GM18502 (cell line): ENCODE results near the gene USP9X.
"Not testable (repeated sequence)": the region's sequence is repeated elsewhere in the genome, so short reads cannot be mapped to it uniquely, and the experiment has no call there.

Source experiments
- ATAC-seq: cut with Tn5 transposase; IDR thresholded peaks from one replicate; pipeline ENCODE4 v1.9.1; 2021; ENCODE audit warnings: mild to moderate bottlenecking; ENCODE audit not compliant: unreplicated experiment, poor library complexity

Gene USP9X

DNA sequence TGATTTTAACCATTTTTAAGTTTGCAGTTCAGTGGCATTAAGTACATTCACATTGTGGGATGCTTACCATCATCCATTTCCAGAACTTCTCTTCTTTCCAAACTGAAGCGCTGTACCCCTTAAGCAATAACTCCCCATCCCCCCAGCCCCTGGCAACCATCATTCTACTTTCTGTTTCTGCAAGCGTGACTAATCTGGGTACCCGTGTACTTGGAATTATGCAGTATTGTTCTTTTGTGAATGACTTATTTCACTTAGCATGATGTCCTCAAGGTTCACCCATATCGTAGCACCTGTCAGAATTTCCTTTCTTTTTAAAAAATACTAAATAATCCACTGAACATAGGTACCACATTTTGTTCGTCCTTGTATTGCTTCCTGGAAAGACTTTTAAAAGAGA is 32.9 kb downstream of the USP9X start:
- no peak for ATAC-seq

DNA sequence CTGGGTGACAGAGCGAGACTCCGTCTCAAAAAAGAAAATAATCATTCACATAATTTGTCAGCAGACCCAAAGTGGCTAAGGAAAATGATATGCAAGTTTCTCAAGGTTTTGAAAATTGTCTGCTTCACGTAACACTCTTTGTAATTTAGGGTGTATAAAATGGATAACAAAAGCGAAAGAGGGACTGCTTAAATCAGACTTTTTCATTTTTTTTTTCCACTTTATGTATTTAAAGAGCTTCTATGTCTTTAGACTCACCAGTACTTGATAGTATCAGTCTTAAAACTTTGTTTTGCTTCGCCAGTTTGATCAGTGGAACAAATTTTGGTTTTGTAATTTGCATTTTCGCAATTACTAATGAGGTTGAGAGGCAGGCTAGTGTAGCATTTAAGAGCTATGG is 34.6 kb downstream of the USP9X start:
- ATAC-seq = no peak

DNA sequence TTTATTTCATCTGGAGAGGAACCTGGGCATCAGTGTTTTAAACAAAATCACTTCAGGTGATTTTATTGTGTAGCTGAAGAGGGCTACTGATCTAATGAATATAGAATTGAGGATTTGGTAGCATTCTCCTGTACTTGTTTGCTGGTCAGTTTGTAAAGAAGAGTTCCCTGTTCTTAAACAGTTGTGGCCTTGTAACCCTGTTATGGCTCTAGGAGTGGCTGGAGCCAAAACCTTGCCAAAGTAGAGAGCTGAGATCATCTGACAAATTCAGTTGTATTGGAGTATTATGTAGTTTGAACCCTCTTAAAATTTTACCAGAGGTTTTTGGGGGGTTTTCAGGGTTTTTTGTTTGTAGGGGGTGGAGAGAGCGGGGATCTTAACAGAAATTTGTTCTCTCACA is 36.5 kb downstream of the USP9X start:
- no peak for ATAC-seq

DNA sequence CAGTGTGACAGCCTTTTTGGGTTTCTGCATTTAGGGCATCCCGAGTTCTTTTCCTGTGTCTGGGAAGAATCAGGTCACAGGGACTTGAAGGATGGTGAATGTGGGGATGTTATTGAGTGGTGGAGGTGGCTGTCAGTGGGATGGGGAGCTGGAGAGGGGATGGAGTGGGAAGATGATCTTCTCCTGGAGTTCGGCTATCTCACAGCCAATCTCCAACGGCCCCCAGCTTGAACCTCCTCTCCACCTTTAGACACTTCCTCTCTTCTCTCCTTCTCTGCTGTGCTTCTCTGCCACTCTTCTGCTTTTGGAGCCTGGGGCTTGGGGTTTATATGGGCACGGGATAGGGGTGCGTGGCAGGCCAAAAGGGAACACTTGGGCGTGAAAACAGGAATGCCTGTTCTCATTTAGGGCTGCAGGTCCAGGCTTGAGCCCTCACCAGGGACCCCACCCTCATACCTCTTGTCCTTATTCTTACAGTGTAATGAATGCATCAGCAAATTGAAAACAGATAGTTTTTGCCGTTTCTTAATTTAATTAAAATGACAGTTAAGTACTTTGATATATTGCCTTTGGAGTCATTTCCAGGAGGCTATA is 37.5 kb downstream of the USP9X start:
- ATAC-seq = no peak

DNA sequence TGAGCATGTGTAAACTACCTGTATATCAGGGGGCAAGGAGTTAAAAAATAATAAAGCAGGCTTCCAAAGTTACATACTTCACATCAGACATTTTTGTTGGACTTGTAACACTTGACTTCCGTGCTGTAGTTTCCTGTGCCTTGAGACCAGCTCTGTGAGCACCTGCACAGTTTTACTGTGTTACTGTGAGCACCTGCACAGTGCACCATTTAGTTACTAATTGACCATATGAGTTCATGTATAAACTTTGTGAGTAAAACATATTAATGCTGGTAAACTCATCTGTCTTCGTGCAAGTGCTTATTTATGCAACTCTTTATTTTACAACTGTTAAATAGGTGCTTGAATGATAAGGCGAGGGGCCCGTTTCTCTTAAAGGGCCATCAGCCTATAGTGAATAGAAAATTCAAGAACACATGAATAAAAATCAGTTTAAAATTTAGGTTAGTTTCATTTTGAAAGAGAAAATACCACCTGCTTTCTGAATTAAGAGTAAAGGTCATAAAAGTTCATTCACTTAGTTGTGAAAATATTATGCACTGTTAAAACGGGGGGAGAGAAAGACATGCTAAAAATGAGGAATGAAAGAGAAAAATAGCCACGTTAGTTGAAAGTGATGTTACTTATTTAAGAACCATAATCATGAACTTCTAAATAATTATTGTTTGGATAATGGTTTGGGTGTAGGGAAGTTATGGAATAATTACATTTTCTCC is 42.4 kb downstream of the USP9X start:
- no peak for ATAC-seq

DNA sequence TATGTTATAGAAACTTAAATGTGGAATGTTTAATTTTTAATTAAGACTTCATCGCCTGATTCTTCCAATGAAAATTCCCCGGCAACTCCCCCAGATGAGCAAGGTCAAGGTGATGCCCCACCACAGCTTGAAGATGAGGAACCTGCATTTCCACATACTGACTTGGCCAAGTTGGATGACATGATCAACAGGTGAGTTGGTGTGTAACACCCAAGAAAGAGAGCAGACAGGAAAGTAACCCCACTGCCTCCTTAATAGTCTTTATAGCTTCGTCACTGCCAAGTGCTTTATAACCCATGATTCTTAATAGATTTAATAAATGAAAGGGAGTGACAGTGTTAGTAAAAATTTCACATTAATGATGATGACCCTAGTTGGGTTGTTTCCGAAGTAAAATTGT is 43.7 kb downstream of the USP9X start:
- no peak for ATAC-seq

DNA sequence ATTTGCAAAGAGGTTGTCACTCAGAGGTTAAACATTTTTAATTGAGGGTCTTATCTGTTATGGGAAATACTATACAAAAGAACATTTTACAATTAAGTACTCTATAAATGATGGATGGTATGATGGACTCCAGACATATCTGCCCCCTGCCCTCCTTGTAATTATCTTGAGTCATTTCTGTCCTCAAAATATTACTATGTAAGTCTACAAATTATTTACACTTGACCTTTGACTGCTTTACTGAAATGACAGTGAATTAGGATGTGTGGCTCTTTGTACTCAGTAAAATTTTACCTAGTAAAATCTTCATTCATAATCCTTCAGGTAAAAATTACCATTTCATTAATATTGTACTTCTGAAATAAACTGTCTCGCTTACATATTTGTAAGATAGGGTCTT is 46.5 kb downstream of the USP9X start:
- no peak for ATAC-seq

DNA sequence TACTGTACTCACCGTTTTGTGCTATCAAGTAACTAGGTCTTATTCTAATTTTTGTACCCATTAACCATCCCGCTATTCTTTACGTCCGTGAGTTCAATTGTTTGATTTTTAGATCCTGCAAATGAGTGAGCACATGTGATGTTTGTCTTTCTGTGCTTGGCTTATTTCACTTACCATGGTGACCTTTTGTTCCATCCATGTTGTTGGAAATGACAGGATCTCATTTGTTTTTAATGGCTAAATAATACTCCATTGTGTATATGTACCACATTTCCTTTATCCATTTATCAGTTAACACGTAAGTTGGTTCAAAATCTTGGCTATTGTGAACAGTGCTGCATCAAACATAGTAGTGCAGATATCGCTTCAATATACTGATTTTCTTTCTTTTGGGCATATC is 48.3 kb downstream of the USP9X start:
- ATAC-seq = no peak

DNA sequence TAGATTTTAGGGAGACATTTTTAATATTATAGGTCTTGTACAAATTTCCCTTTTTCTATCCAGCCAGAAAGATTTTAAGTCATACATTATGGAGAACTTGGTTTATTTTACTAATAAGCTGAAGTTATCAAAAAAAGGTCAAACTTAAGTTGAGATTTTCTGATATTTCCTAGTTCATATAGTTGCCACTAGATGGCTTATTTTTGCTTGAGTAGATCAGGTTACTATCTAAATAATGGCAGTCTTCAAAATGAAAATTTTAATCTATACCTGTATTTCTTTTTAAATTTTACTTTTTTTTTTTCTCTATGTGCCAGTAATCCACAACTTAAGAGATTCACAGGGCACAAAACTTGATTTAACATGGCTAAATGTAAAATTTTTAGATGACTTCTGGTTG is 52.3 kb downstream of the USP9X start:
- no peak for ATAC-seq

DNA sequence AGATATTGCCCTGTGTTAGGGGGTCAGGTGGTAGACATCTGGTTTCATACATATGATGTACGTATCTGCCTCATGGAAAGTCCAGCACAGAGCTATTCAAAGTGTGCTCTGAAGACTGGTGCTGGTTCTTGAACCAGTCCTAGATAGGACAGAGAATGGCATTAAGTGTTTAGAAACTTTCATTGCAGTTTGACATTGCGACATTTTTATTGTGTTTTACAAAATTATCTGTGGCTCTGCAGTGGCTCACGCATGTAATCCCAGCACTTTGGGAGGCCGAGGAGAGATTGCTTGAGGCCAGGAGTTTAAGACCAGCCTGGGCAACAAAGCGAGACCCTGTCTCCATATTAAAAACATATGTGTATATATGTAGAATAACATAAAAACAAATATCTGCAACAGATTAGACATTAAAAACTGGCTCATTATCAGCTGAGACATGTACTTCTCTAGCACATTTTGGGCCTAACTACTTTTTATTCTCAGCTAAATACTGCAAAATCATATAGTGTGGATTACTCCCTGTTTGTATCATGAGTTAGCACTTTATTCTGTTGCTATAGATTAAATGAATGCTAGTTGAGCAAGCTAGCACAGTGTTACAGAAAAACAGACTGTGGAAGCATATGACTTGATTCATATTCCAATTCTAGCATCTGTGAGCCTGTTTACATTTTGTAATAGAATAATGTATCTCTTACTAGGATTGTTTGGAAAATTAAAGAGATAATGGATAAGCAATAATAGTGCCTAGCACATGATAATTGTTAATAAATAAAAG is 57.1 kb downstream of the USP9X start:
- ATAC-seq = no peak

DNA sequence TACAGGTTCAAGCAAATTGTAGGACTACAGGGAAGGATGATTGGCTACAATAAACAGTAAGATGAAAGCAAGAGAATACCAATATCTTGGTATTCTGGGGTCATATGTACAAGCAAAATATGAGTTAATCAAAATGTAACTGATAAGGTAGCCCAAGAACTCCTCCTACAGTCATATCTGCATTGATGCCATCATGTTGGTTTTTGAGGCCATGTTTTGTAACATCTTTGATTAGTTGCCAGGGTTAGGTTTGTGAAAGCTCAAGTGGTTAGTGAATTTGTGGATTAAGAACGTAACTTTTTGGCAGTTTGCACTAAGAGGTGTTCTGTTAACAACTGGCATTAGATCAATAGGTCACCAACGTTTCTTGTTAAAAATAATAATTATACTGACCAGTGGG is 59.6 kb downstream of the USP9X start:
- ATAC-seq = no peak

DNA sequence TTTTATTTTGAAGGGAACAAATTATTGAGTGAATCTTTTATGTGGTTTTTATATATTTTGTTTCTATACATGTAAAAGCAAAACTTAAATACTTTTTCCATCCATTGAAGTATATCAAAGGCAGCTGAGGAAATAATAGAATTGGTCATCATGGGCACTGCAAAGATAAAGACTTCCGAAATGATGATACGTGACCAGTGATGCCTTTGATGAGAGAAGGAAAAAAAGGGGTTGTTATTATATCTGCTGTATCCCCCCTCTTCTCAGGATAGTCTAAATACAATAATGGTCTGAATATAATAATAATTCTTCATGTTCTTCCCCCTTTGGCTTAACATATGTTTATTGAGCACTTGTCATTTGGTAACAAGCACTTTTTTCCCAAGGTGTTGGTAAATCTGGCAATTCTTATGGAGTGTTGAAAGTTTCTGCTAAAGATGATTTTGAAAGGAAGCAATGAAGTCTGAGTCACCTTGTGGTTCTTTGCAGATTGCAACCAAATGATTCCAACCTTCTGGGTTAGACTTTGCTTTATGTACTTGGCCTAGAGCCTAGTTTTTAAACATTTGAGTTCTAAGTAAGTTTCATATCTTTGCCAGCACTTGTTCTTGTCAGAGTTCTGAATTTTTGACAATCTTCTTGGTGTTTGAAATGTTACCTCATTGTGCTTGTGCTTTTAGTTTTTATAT is 60.8 kb downstream of the USP9X start:
- ATAC-seq = no peak

DNA sequence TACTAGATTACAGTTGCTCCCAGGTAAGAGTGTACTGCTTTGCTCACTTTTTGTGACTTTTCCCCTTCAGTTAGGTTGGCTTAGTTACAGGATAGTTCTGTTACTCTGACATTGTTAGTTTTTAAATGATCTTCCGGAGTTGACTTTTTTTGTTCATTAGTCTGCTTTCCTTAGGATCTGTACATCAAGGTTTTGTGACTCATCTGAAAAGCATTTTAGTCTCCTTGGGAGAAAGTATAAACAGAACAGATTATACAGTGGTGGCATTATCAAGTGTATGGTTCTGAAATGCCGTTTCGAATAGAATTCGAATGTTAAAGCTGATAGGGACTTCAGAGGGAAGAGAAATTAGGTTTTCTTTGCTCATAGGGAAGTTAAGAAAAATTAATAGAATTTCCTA is 63.3 kb downstream of the USP9X start:
- no peak for ATAC-seq

DNA sequence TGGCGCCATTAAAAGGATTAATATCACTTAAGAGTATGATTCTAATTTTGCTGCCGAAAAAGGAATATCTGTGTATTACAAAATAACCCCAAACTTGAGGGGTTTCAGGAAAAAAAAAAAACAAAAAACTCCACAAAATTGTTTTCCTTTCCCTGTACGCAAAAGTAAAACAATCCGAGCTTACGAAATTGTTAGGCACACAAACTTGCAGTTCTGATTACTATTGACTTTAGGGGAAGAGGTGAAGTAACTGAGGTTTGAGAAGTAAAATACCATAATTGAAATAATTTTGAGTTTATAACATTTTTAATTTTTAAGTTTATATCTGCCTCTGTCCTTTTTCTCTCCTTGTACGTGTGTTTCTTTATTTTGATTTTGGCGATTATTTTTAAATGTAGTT is 64.8 kb downstream of the USP9X start:
- no peak for ATAC-seq

DNA sequence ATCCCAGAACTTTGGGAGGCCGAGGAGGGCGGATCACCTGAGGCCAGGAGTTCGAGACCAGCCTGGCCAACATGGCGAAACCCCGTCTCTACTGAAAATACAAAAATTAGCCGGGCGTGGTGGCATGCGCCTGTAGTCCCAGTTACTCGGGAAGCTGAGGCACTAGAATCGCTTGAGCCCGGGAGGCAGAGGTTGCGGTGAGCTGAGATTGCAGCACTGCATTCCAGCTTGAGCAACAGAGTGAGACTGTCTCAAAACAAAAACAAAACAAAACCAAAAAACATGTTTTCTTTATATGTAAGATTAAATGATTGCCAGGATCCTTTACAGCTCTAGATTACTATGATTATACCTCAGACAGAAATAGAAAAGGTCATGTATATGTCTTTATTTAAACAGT is 66.5 kb downstream of the USP9X start:
- ATAC-seq = not testable (repeated sequence)

DNA sequence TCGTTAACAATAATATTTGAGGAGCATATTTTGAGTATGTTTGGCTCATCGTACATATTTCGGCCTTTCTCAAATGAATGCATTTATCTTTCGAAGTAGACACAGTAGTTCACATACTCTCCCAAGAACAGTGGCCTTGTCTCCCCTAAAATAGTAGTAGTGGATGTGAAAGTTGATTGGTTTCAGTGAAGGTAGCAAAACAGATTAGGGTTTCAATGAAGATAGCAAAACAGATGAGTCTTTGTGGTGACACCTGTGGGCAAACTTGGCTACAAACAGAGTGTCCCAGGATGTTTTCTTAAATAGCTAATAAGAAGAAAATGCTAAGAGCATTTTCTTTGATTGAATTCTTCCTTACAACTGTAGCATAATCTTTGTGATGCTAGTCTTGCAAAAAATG is 67.0 kb downstream of the USP9X start:
- no peak for ATAC-seq

DNA sequence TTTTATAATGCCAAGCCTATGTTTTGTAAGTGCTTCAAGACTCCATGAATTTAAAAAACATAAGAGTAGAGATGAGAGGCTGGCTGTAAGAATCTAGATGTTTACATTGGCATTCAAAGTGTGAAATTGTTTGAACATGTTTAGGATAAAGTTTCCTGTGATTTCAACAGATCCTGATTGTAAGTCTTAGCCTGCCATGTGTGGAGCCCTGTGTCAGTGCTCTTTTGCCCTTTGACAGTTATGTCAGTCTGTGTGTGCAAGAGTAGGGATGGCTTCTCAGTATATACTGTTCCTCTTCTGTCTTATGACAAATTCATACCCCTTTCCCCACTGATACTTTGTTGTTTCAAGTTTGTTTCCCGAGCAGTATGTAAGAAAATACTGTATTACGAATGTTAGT is 68.2 kb downstream of the USP9X start:
- ATAC-seq = no peak

DNA sequence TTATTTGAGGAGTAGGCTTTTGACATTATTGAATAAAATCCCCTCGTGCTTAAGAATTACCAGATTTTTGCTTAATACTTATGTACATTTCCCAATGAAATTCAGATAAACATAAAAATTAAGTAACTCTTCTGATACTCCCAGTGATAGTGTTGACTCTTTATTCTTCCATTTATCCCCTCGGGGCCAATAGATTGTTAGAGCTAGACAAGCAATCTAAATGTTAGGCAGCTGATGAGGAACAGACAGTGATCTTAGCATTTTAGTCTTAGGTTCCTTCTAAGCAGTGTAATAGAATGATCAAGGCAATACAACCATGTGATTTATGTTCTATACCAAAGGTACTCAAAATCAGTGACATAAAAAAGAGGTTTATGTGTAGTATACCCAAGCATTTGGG is 68.7 kb downstream of the USP9X start:
- ATAC-seq = no peak

DNA sequence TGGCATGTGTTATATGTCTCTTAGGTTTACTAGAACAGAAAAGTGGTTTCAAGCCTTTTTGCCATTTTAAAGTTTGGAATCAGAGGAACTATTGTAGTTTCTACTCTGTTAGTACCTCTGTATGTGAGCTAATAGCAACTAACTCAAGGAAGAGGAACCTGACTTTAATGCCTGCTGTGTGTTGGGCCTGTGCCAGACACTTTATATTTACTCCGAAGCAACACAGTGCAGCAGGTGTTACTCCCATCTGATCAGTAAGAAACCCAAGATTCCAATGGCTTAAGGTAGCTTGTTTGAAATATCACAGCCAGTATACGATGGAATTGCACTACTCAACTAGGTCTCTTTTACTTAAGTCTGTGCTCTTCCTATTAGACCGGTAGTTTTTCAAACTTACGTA is 79.2 kb downstream of the USP9X start:
- ATAC-seq = no peak

DNA sequence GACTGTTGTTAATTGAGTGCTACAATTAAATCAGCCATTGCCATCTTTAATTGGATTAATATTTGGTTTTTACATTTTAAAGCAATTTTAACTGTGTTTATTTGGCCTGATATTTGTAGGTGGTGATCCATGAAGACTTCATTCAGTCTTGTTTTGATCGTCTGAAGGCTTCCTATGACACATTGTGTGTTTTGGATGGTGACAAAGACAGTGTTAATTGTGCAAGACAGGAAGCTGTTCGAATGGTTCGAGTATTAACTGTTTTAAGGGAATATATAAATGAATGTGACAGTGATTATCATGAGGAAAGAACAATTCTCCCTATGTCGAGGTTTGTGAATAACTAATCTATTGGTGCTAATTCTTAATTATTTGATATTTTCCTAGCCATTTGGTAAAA is 82.6 kb downstream of the USP9X start:
- ATAC-seq = no peak

DNA sequence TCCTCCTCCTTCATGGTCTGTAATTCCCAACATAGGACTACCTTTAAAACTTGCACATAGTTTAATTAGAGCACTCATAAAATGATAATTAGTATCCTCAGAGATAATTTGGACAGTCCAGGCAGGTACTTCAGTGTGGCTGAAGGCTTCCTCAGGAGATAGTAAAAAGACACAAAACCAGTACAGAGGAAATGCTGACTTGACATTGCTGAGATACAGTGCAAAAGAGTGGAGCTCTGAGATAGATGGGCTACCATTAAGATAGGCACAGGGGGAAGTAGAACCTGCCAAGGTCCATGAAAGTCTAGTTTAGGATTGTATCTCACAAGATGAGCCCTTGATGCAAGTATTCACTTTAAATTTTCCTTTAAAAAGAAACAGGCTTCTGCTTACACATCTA is 91.0 kb downstream of the USP9X start:
- no peak for ATAC-seq
